ENCODE results near the gene GBP7.

The GBP7 gene

DNA sequence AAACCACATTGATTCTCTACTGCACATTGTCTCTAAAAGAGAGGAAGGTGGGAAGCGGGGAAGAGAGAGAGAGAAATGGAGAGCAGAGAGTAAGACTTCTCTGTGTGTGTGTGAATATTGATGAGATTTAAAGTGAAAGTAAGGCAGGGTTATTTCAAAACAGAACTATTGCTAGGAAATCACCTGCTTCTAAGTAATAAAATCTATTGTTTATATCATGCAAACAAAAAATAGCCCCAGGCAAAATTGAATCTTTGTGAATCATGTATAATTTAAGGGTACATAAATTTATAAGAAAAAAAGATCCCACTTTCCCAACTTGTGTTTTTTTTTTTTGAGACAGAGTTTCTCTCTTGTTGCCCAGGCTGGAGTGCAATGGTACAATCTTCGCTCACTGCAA is 1.2 kb upstream of the GBP7 start:
- no peaks in the 10 kb centered on the region for H4K20me1 ChIP-seq (ENCODE audit: insufficient read depth, low read length)
- H3K27me3 ChIP-seq (replicated peaks; ENCODE audit: insufficient read depth, low read length) = no peaks in the 10 kb centered on the region
- H3K9ac ChIP-seq (ENCODE audit: low read length) = no peak overlapping the region
- H3F3A ChIP-seq (ENCODE audit: insufficient read depth, low read length) = no peaks in the 10 kb centered on the region
- TF ChIP-seq, protein P1, sequence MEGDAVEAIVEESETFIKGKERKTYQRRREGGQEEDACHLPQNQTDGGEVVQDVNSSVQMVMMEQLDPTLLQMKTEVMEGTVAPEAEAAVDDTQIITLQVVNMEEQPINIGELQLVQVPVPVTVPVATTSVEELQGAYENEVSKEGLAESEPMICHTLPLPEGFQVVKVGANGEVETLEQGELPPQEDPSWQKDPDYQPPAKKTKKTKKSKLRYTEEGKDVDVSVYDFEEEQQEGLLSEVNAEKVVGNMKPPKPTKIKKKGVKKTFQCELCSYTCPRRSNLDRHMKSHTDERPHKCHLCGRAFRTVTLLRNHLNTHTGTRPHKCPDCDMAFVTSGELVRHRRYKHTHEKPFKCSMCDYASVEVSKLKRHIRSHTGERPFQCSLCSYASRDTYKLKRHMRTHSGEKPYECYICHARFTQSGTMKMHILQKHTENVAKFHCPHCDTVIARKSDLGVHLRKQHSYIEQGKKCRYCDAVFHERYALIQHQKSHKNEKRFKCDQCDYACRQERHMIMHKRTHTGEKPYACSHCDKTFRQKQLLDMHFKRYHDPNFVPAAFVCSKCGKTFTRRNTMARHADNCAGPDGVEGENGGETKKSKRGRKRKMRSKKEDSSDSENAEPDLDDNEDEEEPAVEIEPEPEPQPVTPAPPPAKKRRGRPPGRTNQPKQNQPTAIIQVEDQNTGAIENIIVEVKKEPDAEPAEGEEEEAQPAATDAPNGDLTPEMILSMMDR (IDR thresholded peaks at IDR 0.05; ENCODE audit: low read length) = no peak
- TF ChIP-seq EZH2 (optimal IDR thresholded peaks at IDR 0.05; ENCODE audit: low read depth, low read length) (no peak), EZH2phosphoT487 (IDR thresholded peaks at IDR 0.05; ENCODE audit: low read length) (no peak)
- no peaks in the 10 kb centered on the region for H3K79me2 ChIP-seq (ENCODE audit: low read length)
- DNase-seq = no peak
- no peak overlapping the region for H3K4me3 ChIP-seq (ENCODE audit: low read length)
- no peaks in the 10 kb centered on the region for H3K9me2 ChIP-seq (replicated peaks; ENCODE audit: insufficient read depth, low read length)
- H3K36me3 ChIP-seq (replicated peaks; ENCODE audit: insufficient read depth, low read length) = no peaks in the 10 kb centered on the region
- no peaks in the 10 kb centered on the region for H3K9me3 ChIP-seq (replicated peaks; ENCODE audit: insufficient read depth, low read length)
- H3K4me1 ChIP-seq (ENCODE audit: low read length) = no peaks in the 10 kb centered on the region
- no peak overlapping the region for H2AFZ ChIP-seq (ENCODE audit: low read length)
- no peak overlapping the region for H3K4me2 ChIP-seq (ENCODE audit: low read depth, low read length)
- no peak overlapping the region for H3K27ac ChIP-seq (ENCODE audit: low read length)

DNA sequence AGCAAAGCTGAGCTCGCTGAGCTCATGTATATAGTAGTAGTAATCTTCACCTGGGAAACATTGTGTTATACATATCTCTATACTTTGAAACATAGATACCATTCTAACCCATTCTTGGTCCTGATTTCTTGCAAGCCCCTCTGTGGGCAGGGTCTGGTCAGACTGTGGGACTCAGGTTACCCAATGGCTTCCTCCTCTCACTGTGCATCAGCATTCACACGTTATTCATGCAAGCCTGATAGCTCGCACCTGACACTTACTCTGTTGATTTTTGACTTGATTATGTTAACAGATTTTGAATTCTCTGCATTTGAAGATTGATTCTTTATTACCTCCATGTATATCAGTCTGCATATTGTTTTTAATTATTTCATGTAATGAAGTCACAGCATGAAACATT is 1.3 kb downstream of the GBP7 start:
- Histone ChIP-seq H3K9ac (ENCODE audit: low read length) (no peak overlapping the region), H3F3A (ENCODE audit: insufficient read depth, low read length) (no peaks in the 10 kb centered on the region), H3K4me1 (ENCODE audit: low read length) (no peaks in the 10 kb centered on the region), H3K36me3 (replicated peaks; ENCODE audit: insufficient read depth, low read length) (no peaks in the 10 kb centered on the region), H3K9me3 (replicated peaks; ENCODE audit: insufficient read depth, low read length) (no peaks in the 10 kb centered on the region), H4K20me1 (ENCODE audit: insufficient read depth, low read length) (no peaks in the 10 kb centered on the region), H3K4me3 (ENCODE audit: low read length) (no peak overlapping the region), H3K27me3 (replicated peaks; ENCODE audit: insufficient read depth, low read length) (no peaks in the 10 kb centered on the region), H3K9me2 (replicated peaks; ENCODE audit: insufficient read depth, low read length) (no peaks in the 10 kb centered on the region), H2AFZ (ENCODE audit: low read length) (no peak overlapping the region), H3K4me2 (ENCODE audit: low read depth, low read length) (no peak overlapping the region), H3K27ac (ENCODE audit: low read length) (no peak overlapping the region), H3K79me2 (ENCODE audit: low read length) (no peaks in the 10 kb centered on the region)
- no peak for DNase-seq
- TF ChIP-seq EZH2 (optimal IDR thresholded peaks at IDR 0.05; ENCODE audit: low read depth, low read length) = no peak
- no peak for TF ChIP-seq EZH2phosphoT487 (IDR thresholded peaks at IDR 0.05; ENCODE audit: low read length)
- TF ChIP-seq, protein P1 (IDR thresholded peaks at IDR 0.05; ENCODE audit: low read length) = no peak

DNA sequence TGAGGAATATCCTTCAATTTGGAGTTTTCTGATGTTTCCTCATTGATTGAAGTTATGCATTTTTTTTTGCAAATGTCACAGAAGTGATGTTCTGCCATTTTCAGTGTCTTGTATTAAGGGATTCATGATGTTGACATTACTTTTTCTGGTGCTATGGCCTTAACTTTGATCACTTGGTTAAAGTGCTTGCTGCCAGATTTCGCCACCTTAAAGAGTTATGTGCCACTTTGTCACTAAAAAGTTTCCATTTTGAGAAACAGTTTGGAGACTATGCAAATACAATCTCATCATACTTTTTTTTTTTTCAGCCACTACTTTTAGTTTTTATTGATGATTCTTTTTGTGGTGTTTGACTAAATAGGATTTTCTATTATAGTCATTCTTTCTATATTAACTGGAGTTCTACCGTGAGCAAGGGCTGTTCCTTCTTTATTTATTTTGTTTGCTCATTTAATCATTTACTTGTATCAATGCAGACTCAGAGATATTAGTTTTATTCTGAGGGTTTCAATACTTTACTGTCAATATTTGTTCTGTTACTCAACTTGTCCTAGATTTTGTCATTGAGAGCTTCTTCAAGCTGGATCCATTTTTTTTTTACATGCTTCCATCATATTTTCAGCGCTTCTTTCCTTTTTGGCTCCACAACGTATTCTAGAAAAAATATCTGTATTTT is 3.2 kb downstream of the GBP7 start:
- H4K20me1 ChIP-seq (ENCODE audit: insufficient read depth, low read length) = no peaks in the 10 kb centered on the region
- no peaks in the 10 kb centered on the region for H3K27me3 ChIP-seq (replicated peaks; ENCODE audit: insufficient read depth, low read length)
- H3K9me3 ChIP-seq (replicated peaks; ENCODE audit: insufficient read depth, low read length) = no peaks in the 10 kb centered on the region
- H3K79me2 ChIP-seq (ENCODE audit: low read length) = no peaks in the 10 kb centered on the region
- no peaks in the 10 kb centered on the region for H3K9me2 ChIP-seq (replicated peaks; ENCODE audit: insufficient read depth, low read length)
- DNase-seq = no peak
- no peak overlapping the region for H3K4me3 ChIP-seq (ENCODE audit: low read length)
- no peaks in the 10 kb centered on the region for H3F3A ChIP-seq (ENCODE audit: insufficient read depth, low read length)
- no peaks in the 10 kb centered on the region for H3K4me1 ChIP-seq (ENCODE audit: low read length)
- H3K36me3 ChIP-seq (replicated peaks; ENCODE audit: insufficient read depth, low read length) = no peaks in the 10 kb centered on the region
- no peak overlapping the region for H3K9ac ChIP-seq (ENCODE audit: low read length)
- H2AFZ ChIP-seq (ENCODE audit: low read length) = no peak overlapping the region
- H3K4me2 ChIP-seq (ENCODE audit: low read depth, low read length) = no peak overlapping the region
- TF ChIP-seq EZH2phosphoT487 (IDR thresholded peaks at IDR 0.05; ENCODE audit: low read length) (no peak), EZH2 (optimal IDR thresholded peaks at IDR 0.05; ENCODE audit: low read depth, low read length) (no peak)
- TF ChIP-seq, protein P1 (IDR thresholded peaks at IDR 0.05; ENCODE audit: low read length) = no peak
- H3K27ac ChIP-seq (ENCODE audit: low read length) = no peak overlapping the region
